ENCODE data around the gene DYNLL2.
A peak's percentile ranks its signal among the peaks of the same experiment; 100 is the strongest.
"Not testable (repeated sequence)": the region's sequence is repeated elsewhere in the genome, so short reads cannot be mapped to it uniquely, and the experiment has no call there.

DYNLL2 gene

GRCh38 chr17:58082870-58083490 is at the start of gene DYNLL2:
TSS of gene DYNLL2 (plus strand) at chr17:58083419. CDS start at chr17:58087091, 3,672 bp downstream.
- peak; percentile 77 for DNase-seq (ENCODE audit: low read depth)

- no peak for DNase-seq (ENCODE audit: low read depth)
Observed at GRCh38 chr17:58039975-58040374, 43.2 kb upstream of the DYNLL2 start.

GRCh38 chr17:58040386-58040785 is 42.8 kb upstream of the DYNLL2 start:
- no peak for DNase-seq (ENCODE audit: low read depth)

GRCh38 chr17:58041161-58041560 is 42.1 kb upstream of the DYNLL2 start:
- DNase-seq (ENCODE audit: low read depth): no peak

GRCh38 chr17:58043221-58044181 is 39.7 kb upstream of the DYNLL2 start:
- no peak for DNase-seq (ENCODE audit: low read depth)

- DNase-seq (ENCODE audit: low read depth): not testable (repeated sequence)
Observed at GRCh38 chr17:58044256-58044655, 39.0 kb upstream of the DYNLL2 start.

GRCh38 chr17:58046239-58047094 is 36.8 kb upstream of the DYNLL2 start:
- DNase-seq (ENCODE audit: low read depth): no peak

- DNase-seq (ENCODE audit: low read depth): no peak
Observed at GRCh38 chr17:58047376-58048150, 35.7 kb upstream of the DYNLL2 start.

- no peak for DNase-seq (ENCODE audit: low read depth)
Observed at GRCh38 chr17:58049533-58049932, 33.7 kb upstream of the DYNLL2 start.

GRCh38 chr17:58050966-58051365 is 32.3 kb upstream of the DYNLL2 start:
- no peak for DNase-seq (ENCODE audit: low read depth)

- DNase-seq (ENCODE audit: low read depth): no peak
Observed at GRCh38 chr17:58051468-58051867, 31.8 kb upstream of the DYNLL2 start.

GRCh38 chr17:58052407-58052806 is 30.8 kb upstream of the DYNLL2 start:
- DNase-seq (ENCODE audit: low read depth): no peak

- no peak for DNase-seq (ENCODE audit: low read depth)
Observed at GRCh38 chr17:58052945-58053715, 30.1 kb upstream of the DYNLL2 start.

- DNase-seq (ENCODE audit: low read depth): no peak
Observed at GRCh38 chr17:58054641-58055040, 28.6 kb upstream of the DYNLL2 start.

GRCh38 chr17:58056476-58056875 is 26.7 kb upstream of the DYNLL2 start:
- no peak for DNase-seq (ENCODE audit: low read depth)

GRCh38 chr17:58059141-58059540 is 24.1 kb upstream of the DYNLL2 start:
- DNase-seq (ENCODE audit: low read depth): no peak

- no peak for DNase-seq (ENCODE audit: low read depth)
Observed at GRCh38 chr17:58060596-58061191, 22.5 kb upstream of the DYNLL2 start.

- no peak for DNase-seq (ENCODE audit: low read depth)
Observed at GRCh38 chr17:58061672-58062071, 21.5 kb upstream of the DYNLL2 start.

- DNase-seq (ENCODE audit: low read depth): no peak
Observed at GRCh38 chr17:58065238-58065637, 18.0 kb upstream of the DYNLL2 start.

- DNase-seq (ENCODE audit: low read depth): no peak
Observed at GRCh38 chr17:58066401-58066800, 16.8 kb upstream of the DYNLL2 start.
